Lung (tissue), 12 donors: Measurements from ENCODE around the gene MS4A4E. TPM values are rescaled to one million over a fixed set of nuclear protein-coding genes. Genes with fewer than 3 reads are reported as not detected.

Source experiments
- ATAC-seq: fragments of 200-7000 bp; cut with Tn5 transposase; one replicate; pipeline ENCODE4 v1.9.1; 2020; ENCODE audit warnings: moderate number of reproducible peaks; ENCODE audit not compliant: insufficient read depth, low FRiP score
- DNase-seq, 3 donors: peaks; one replicate each; pipeline ENCODE4 v3.0.0-alpha.2; 2013 to 2017
- H3K27ac ChIP-seq, 2 donors: one replicate each; pipeline ENCODE4 v1.5.1; 2013; ENCODE audit warnings: mild to moderate bottlenecking in 2 of 2, moderate library complexity in 2 of 2, control low read depth in 1 of 2, inconsistent platforms in 1 of 2, low read depth in 1 of 2, low read length in 1 of 2
- H3K27me3 ChIP-seq, 3 donors: one replicate each; pipeline ENCODE4 v1.5.1; 2013; ENCODE audit warnings: low read length in 2 of 3; ENCODE audit not compliant: control insufficient read depth in 3 of 3, insufficient read depth in 3 of 3
- H3K36me3 ChIP-seq, 4 donors: one replicate each; pipeline ENCODE4 v1.5.1; 2013; ENCODE audit warnings: low read length in 4 of 4, mild to moderate bottlenecking in 1 of 4, moderate library complexity in 1 of 4; ENCODE audit not compliant: control insufficient read depth in 4 of 4, insufficient read depth in 4 of 4
- H3K4me1 ChIP-seq, 5 donors: one replicate each; pipeline ENCODE4 v1.5.1; 2013; ENCODE audit warnings: low read length in 5 of 5, mild to moderate bottlenecking in 2 of 5, moderate library complexity in 1 of 5; ENCODE audit not compliant: control insufficient read depth in 5 of 5, insufficient read depth in 5 of 5
- H3K4me3 ChIP-seq: one replicate; pipeline ENCODE4 v1.5.1; 2013; ENCODE audit warnings: mild to moderate bottlenecking, control low read depth, moderate library complexity
- H3K9ac ChIP-seq, 2 donors: one replicate each; pipeline ENCODE4 v1.5.1; 2013; ENCODE audit warnings: low read length in 2 of 2, control low read depth in 1 of 2; ENCODE audit not compliant: insufficient read depth in 1 of 2
- H3K9me3 ChIP-seq, 4 donors: one replicate each; pipeline ENCODE4 v1.5.1; 2013; ENCODE audit warnings: low read length in 3 of 4, mild to moderate bottlenecking in 1 of 4, moderate library complexity in 1 of 4; ENCODE audit not compliant: control insufficient read depth in 4 of 4, insufficient read depth in 3 of 4
- WGBS, 2 donors: extraction: QIAGEN DNeasy Blood & Tissue Kit; methylation state at CpG; one replicate each; pipeline ENCODE4 v1.1.7; 2013; 5-methylcytosine and 5-hydroxymethylcytosine counted together
- polyA plus RNA-seq, 2 donors: library from polyadenylated mRNA; stranded (reverse); fragments of 200-250 nt; gene quantifications; one replicate each; pipeline ENCODE4 v1.2.1, GENCODE V29; 2013
- total RNA-seq, 2 donors: library from RNA; depleted of rRNA in 1 of 2; stranded (reverse); fragments of >200 nt in 1 of 2; gene quantifications; one replicate each; pipeline ENCODE4 v1.2.1, GENCODE V29; 2014 to 2021
- TF ChIP-seq, protein P1 (sequence below): IDR thresholded peaks from 2 replicates; pipeline ENCODE4 v1.5.1; 2012; ENCODE audit warnings: mild to moderate bottlenecking; ENCODE audit errors: control extremely low read depth, extremely low read depth
- donor health status: control.
- donor health status: control.
- donor health status: Bipolar disorder and iron deficiency.
- donor health status: healthy.
- donor health status: DM: yes; HTN: yes; CAD: no.

MS4A4E gene
- total and polyA plus RNA-seq, 4 donors, result 0.33 to 3.9 (median 1.3) TPM

GRCh38 chr11:60222141-60222540 is 20.8 kb downstream of the MS4A4E start:
- no peaks in the 10 kb centered on the region for H3K9me3 ChIP-seq
- H3K27ac ChIP-seq, result no peak overlapping the region
- H3K27me3 ChIP-seq, result no peaks in the 10 kb centered on the region
- TF ChIP-seq, protein P1, sequence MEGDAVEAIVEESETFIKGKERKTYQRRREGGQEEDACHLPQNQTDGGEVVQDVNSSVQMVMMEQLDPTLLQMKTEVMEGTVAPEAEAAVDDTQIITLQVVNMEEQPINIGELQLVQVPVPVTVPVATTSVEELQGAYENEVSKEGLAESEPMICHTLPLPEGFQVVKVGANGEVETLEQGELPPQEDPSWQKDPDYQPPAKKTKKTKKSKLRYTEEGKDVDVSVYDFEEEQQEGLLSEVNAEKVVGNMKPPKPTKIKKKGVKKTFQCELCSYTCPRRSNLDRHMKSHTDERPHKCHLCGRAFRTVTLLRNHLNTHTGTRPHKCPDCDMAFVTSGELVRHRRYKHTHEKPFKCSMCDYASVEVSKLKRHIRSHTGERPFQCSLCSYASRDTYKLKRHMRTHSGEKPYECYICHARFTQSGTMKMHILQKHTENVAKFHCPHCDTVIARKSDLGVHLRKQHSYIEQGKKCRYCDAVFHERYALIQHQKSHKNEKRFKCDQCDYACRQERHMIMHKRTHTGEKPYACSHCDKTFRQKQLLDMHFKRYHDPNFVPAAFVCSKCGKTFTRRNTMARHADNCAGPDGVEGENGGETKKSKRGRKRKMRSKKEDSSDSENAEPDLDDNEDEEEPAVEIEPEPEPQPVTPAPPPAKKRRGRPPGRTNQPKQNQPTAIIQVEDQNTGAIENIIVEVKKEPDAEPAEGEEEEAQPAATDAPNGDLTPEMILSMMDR, result no peak
- no peaks in the 10 kb centered on the region for H3K4me1 ChIP-seq
- H3K36me3 ChIP-seq, result no peaks in the 10 kb centered on the region
- H3K4me3 ChIP-seq, result no peak overlapping the region
- H3K9ac ChIP-seq, result no peak overlapping the region
- ATAC-seq, result no peak
- no peak for DNase-seq
- 93 to 97% methylated on average over 4 of the region's 4 CpGs for WGBS, 2 donors

DNA sequence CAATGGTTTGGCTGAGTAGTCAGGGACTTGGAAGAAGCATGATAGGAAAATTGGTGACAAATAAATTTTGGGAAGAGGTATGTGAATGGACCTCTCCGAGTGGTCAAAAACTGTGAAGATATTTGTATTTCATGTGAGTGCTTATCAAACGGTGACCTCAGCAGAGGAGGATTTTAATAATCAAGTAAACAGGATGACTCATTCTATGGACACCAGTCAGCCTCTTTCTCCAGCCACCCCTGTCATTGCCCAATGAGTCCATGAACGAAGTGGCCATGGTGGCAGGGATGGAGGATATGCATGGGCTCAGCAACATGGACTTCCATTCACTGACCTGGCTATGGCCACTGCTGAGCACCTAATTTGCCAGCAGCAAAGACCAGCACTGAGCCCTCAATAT is 21.2 kb downstream of the MS4A4E start:
- no peak for ATAC-seq
- Histone ChIP-seq H3K4me1 (no peaks in the 10 kb centered on the region), H3K36me3 (no peaks in the 10 kb centered on the region), H3K27ac (no peak overlapping the region), H3K27me3 (no peaks in the 10 kb centered on the region), H3K9me3 (no peaks in the 10 kb centered on the region), H3K4me3 (no peak overlapping the region), H3K9ac (no peak overlapping the region)
- TF ChIP-seq, protein P1, result no peak
- 63 to 67% methylated on average over 3 of the region's 3 CpGs for WGBS, 2 donors
- no peak for DNase-seq

- H3K4me1 ChIP-seq, result no peaks in the 10 kb centered on the region
- ATAC-seq (no peak), DNase-seq (no peak)
- no peaks in the 10 kb centered on the region for H3K9me3 ChIP-seq
- no peak overlapping the region for H3K27ac ChIP-seq
- WGBS, 2 donors, result 82 to 94% methylated on average over 3 of the region's 3 CpGs
- TF ChIP-seq, protein P1, result no peak
- H3K27me3 ChIP-seq, result no peaks in the 10 kb centered on the region
- no peak overlapping the region for H3K9ac ChIP-seq
- H3K4me3 ChIP-seq, result no peak overlapping the region
- no peaks in the 10 kb centered on the region for H3K36me3 ChIP-seq
Measured at GRCh38 chr11:60221181-60221580, 21.8 kb downstream of the MS4A4E start.

DNA sequence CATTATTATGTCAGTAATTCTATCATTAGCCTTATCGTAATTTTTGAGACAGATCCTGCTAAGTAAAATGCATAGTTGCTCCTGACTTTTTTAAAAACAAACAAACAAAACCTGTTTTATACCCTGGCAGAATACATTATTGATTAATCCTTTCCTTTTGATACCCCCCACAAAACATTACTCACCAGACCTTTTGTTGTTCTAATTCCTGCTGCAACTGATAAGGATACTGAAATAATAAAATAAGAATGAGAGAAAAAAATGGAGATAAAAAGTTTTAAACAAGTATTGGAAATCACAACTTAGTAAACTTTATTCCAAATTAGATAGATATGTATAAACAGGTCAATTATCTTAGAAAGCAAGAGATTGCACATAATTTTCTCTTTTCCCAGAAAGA is 28.6 kb downstream of the MS4A4E start:
- Histone ChIP-seq H3K4me1 (no peaks in the 10 kb centered on the region), H3K27ac (no peak overlapping the region), H3K9ac (no peak overlapping the region), H3K36me3 (no peaks in the 10 kb centered on the region), H3K9me3 (no peaks in the 10 kb centered on the region), H3K4me3 (no peak overlapping the region), H3K27me3 (no peaks in the 10 kb centered on the region)
- no peak for DNase-seq
- TF ChIP-seq, protein P1, result no peak
- 86 to 98% methylated on average over 1 of the region's 1 CpG for WGBS, 2 donors
- no peak for ATAC-seq
